Mammary epithelial cell (primary cell): ENCODE data around the gene NUCB1.

Experiments
- EZH2 ChIP-seq: IDR thresholded peaks from 2 replicates; pipeline ENCODE4 v1.6.1; 2012; ENCODE audit warnings: low read length, inconsistent platforms, borderline replicate concordance
- TF ChIP-seq, protein P1 (sequence below), 2 donors: IDR thresholded peaks in 1 of 2; conservative IDR thresholded peaks in 1 of 2; 2 replicates each; pipeline ENCODE4 v1.5.1; 2011 to 2012; ENCODE audit warnings: inconsistent platforms in 2 of 2, low read length in 2 of 2, mild to moderate bottlenecking in 2 of 2, control low read depth in 1 of 2, low read depth in 1 of 2; ENCODE audit not compliant: insufficient read depth in 1 of 2; ENCODE audit errors: extremely low read depth in 1 of 2

DNA sequence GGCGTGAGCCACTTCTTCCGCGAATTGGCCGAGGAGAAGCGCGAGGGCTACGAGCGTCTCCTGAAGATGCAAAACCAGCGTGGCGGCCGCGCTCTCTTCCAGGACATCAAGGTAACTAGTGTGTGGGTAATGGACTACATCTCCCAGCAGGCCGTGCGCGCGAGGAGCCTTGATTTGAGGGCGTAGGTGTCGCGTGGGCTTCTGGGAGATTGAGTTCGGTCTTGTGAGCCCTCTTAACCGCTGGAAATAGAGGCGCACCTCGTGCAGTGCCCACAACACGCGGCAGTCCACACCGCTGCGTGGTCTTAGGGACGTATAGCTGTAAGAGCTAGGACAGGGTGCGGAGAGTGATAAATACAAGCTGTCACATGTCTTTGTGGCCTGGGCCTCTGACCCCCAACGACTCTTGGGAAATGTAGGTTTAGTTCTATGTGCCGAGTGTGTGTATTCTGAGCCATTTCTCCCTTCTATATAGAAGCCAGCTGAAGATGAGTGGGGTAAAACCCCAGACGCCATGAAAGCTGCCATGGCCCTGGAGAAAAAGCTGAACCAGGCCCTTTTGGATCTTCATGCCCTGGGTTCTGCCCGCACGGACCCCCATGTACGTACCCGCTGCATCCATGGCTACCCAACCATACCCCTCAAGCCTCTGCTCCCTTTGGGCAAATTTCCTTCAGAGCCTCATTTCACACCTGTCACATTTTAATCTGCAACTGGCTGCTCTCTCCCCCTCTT is 65.9 kb downstream of the NUCB1 start:
- TF ChIP-seq EZH2 = no peak
- TF ChIP-seq, protein P1, sequence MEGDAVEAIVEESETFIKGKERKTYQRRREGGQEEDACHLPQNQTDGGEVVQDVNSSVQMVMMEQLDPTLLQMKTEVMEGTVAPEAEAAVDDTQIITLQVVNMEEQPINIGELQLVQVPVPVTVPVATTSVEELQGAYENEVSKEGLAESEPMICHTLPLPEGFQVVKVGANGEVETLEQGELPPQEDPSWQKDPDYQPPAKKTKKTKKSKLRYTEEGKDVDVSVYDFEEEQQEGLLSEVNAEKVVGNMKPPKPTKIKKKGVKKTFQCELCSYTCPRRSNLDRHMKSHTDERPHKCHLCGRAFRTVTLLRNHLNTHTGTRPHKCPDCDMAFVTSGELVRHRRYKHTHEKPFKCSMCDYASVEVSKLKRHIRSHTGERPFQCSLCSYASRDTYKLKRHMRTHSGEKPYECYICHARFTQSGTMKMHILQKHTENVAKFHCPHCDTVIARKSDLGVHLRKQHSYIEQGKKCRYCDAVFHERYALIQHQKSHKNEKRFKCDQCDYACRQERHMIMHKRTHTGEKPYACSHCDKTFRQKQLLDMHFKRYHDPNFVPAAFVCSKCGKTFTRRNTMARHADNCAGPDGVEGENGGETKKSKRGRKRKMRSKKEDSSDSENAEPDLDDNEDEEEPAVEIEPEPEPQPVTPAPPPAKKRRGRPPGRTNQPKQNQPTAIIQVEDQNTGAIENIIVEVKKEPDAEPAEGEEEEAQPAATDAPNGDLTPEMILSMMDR (conservative IDR thresholded peaks at IDR 0.05 in 1 of 2, IDR thresholded peaks at IDR 0.05 in 1 of 2; ENCODE audit: extremely low read depth in 1 of 2, insufficient read depth in 1 of 2, low read depth in 1 of 2, low read length in 2 of 2) = no peak
